Left lung (tissue), 10 donors: ENCODE data around the gene SLC9A5. TPM values are rescaled to one million over a fixed set of nuclear protein-coding genes. Genes with fewer than 3 reads are reported as not detected.
A peak's percentile ranks its signal among the peaks of the same experiment; 100 is the strongest.

ENCODE experiments used
- ATAC-seq: fragments of 200-7000 bp; cut with Tn5 transposase; one replicate; pipeline ENCODE4 v1.9.1; 2020; ENCODE audit warnings: moderate library complexity
- DNase-seq, 4 donors: peaks; one replicate each; pipeline ENCODE4 v3.0.0-alpha.2; 2013 to 2020
- H3K27ac ChIP-seq, 2 donors: fragments of 200-600 bp; sonication (generic) in 1 of 2; one replicate each; pipeline versions ENCODE4 v1.5.0 to v1.8.0; 2020 to 2021
- H3K27me3 ChIP-seq, 2 donors: fragments of 200-600 bp; sonication (generic) in 1 of 2; one replicate each; pipeline versions ENCODE4 v1.5.0 to v1.8.0; 2020 to 2021
- H3K36me3 ChIP-seq, 2 donors: fragments of 200-600 bp; sonication (generic) in 1 of 2; one replicate each; pipeline versions ENCODE4 v1.5.0 to v1.8.0; 2020 to 2021
- H3K4me1 ChIP-seq, 2 donors: fragments of 200-600 bp; one replicate each; pipeline ENCODE4 v1.8.0; 2021
- H3K4me3 ChIP-seq, 2 donors: fragments of 200-600 bp; sonication (generic) in 1 of 2; one replicate each; pipeline versions ENCODE4 v1.5.0 to v1.8.0; 2020 to 2021; ENCODE audit warnings: mild to moderate bottlenecking in 1 of 2
- H3K9me3 ChIP-seq, 2 donors: fragments of 200-600 bp; sonication (generic) in 1 of 2; one replicate each; pipeline versions ENCODE4 v1.5.0 to v1.8.0; 2020 to 2021
- intact Hi-C, 2 donors: fragments of 100-400 bp; cut with DNase I; formaldehyde crosslinking; loops; one replicate each; pipeline versions ENCODE4 v1.11.2 to v1.14.2; 2022
- polyA plus RNA-seq, 6 donors: library from polyadenylated mRNA; unstranded; fragments of 120-200 nt; gene quantifications; one replicate each; pipeline ENCODE4 v1.2.1, GENCODE V29; 2013; ENCODE audit not compliant: insufficient read length in 6 of 6
- total RNA-seq, 2 donors: library from RNA; stranded (reverse); fragmentation: NEBNext Ultra II Directional; extraction: Animal tissue kit (Norgen Biotek cat#: 25700); gene quantifications; one replicate each; pipeline ENCODE4 v1.2.1, GENCODE V29; 2021
- TF ChIP-seq, protein P1 (sequence below), 2 donors: fragments of 200-600 bp; sonication (generic) in 1 of 2; IDR thresholded peaks; one replicate each; pipeline versions ENCODE4 v1.5.0 to v1.8.0; 2021; ENCODE audit warnings: antibody characterized with exemption in 2 of 2
- donor health status: DM: no; HTN: yes; CAD: no.
- donor health status: DM: no; HTN: no; CAD: no.

The SLC9A5 gene
- total and polyA plus RNA-seq, 8 donors: 3.2 to 26.1 (median 20.9) TPM

DNA sequence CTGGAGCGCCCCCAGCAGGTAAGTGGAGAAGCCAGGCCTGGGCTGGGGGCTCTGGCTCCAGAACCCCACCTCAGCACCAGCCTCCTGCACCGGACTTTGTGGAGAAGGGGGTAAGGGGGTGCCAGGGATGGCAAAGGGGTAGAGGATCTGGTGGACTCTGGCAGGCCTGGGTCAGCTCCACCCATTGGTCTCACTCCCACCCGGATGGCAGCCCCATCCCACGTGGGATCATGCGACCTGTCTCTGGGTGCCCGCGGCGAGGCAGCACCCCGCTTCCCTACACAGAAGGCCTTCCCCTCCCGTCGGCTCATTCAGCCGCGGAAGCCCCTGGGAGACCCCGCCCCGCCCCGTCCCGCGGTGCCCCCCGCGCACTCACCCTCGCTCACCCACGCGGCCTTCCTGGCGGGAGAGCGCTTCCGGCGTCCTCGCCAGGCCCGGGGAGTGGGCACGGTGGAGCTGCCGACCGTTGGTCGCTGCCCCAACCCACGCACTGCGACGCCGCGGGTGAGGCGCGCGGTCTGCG, 30.1 kb downstream of the SLC9A5 start:
- intact Hi-C loops: no loop called here
- TF ChIP-seq, protein P1, sequence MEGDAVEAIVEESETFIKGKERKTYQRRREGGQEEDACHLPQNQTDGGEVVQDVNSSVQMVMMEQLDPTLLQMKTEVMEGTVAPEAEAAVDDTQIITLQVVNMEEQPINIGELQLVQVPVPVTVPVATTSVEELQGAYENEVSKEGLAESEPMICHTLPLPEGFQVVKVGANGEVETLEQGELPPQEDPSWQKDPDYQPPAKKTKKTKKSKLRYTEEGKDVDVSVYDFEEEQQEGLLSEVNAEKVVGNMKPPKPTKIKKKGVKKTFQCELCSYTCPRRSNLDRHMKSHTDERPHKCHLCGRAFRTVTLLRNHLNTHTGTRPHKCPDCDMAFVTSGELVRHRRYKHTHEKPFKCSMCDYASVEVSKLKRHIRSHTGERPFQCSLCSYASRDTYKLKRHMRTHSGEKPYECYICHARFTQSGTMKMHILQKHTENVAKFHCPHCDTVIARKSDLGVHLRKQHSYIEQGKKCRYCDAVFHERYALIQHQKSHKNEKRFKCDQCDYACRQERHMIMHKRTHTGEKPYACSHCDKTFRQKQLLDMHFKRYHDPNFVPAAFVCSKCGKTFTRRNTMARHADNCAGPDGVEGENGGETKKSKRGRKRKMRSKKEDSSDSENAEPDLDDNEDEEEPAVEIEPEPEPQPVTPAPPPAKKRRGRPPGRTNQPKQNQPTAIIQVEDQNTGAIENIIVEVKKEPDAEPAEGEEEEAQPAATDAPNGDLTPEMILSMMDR (IDR thresholded peaks at IDR 0.05): no peak
- DNase-seq (peak in 1 of 4 donors; percentile 24), ATAC-seq (peak; percentile 42)
- Histone ChIP-seq H3K4me1 (peaks cover 12 to 33% of the 10 kb centered on the region in 2 donors), H3K27ac (peak overlapping the region; percentile 66 to 75), H3K27me3 (no peaks in the 10 kb centered on the region), H3K4me3 (peak overlapping the region; percentile 48 to 60), H3K9me3 (no peaks in the 10 kb centered on the region), H3K36me3 (peaks cover 0 to 15% of the 10 kb centered on the region in 2 donors)

DNA sequence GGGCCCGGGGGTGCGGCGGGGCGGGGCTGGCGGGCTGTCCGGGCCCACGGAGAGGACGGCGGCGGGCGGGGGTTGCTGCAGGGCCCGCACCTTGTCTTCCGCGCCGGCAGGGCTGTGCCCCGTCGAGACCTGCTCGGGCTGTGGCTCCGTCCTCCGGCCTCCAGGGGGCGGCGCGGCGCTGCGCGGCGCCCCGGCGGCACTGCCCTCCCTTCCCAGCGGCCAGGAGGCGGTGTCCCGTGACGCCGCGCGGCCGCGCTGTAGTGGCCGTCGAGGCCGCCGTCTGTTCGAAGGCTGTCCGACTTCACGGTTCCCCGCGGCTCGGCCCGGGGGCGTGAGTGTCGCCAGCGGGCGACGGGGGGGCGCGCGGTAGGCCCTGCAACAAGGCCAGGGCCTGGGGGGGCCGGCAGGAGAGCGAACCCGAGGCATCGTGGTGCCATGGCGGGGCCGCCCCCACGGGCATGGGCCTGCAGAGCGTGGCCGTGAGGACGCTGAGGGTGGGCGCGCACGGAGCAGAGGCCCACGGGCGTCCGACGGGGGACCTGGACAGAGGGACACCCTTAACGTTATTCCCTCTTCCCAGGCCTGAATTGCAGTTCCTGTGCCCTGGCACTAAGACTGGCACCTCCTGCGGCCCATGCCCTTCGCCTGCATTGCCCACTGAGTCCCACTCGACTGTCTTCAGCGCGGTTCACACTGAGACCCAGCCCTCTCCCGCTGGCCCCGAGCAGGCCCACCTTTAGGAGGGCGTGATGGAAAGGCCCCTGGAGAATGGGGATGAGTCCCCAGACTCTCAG, 30.7 kb downstream of the SLC9A5 start, which contains the start of gene PLEKHG4:
Gene PLEKHG4, plus strand, starts transcription at position 237 of the 794 bp plus-strand sequence. Its CDS starts 513 bp downstream, at position 750.
- peak within 1 kb of the TSS; percentile 48 to 60 for H3K4me3 ChIP-seq
- H3K27me3 ChIP-seq: no peaks in the 10 kb centered on the region
- peak within 1 kb of the TSS; percentile 66 to 75 for H3K27ac ChIP-seq
- H3K36me3 ChIP-seq: peaks cover 0 to 15% of the 10 kb centered on the region in 2 donors
- TF ChIP-seq, protein P1 (IDR thresholded peaks at IDR 0.05): peak; percentile 74 to 87
- ATAC-seq (peak; percentile 92), DNase-seq (peak; percentile 57 to 98 (median 84))
- intact Hi-C loops: no loop called here
- no peaks in the 10 kb centered on the region for H3K9me3 ChIP-seq
- peaks cover 12 to 33% of the 10 kb centered on the region in 2 donors for H3K4me1 ChIP-seq

DNA sequence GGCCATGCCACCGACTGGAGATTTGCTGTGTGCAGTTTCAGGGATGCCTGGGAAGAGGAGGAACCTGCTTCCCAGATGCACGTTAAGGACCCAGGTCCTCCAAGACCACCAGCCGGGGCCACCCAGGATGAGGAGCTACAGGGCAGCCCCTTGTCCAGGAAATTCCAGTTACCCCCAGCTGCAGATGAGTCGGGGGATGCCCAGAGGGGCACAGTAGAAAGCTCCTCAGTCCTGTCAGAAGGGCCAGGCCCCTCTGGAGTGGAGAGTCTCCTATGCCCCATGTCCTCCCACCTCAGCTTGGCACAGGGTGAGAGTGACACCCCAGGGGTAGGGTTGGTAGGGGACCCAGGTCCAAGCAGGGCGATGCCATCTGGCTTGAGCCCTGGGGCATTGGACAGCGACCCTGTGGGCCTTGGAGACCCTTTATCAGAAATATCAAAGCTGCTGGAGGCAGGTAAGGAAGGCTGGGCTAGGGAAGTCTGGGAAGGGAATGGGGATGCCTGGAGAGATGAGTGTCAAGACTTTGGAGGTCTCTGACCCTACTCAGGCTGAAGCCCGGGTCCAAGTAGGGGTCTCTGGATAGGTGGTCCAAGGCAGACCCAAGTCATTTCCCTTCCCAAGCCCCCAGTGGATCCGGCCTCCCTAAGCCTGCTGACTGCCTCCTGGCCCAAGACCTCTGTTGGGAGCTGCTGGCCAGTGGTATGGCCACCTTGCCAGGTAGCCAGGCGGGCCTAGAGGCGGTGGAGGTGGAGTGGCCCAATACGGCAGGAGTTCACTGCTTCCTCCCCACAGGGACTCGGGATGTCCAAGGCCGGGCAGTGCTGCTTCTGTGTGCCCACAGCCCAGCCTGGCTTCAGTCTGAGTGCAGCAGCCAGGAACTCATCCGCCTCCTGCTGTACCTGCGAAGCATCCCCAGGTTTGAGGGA, 31.6 kb downstream of the SLC9A5 start:
- Histone ChIP-seq H3K9me3 (no peaks in the 10 kb centered on the region), H3K27me3 (no peaks in the 10 kb centered on the region), H3K27ac (no peak overlapping the region), H3K36me3 (peaks cover 0 to 14% of the 10 kb centered on the region in 2 donors), H3K4me3 (no peak overlapping the region), H3K4me1 (peaks cover 12 to 33% of the 10 kb centered on the region in 2 donors)
- ATAC-seq (no peak), DNase-seq (no peak)
- intact Hi-C loops: no loop called here
- TF ChIP-seq, protein P1 (IDR thresholded peaks at IDR 0.05): no peak

DNA sequence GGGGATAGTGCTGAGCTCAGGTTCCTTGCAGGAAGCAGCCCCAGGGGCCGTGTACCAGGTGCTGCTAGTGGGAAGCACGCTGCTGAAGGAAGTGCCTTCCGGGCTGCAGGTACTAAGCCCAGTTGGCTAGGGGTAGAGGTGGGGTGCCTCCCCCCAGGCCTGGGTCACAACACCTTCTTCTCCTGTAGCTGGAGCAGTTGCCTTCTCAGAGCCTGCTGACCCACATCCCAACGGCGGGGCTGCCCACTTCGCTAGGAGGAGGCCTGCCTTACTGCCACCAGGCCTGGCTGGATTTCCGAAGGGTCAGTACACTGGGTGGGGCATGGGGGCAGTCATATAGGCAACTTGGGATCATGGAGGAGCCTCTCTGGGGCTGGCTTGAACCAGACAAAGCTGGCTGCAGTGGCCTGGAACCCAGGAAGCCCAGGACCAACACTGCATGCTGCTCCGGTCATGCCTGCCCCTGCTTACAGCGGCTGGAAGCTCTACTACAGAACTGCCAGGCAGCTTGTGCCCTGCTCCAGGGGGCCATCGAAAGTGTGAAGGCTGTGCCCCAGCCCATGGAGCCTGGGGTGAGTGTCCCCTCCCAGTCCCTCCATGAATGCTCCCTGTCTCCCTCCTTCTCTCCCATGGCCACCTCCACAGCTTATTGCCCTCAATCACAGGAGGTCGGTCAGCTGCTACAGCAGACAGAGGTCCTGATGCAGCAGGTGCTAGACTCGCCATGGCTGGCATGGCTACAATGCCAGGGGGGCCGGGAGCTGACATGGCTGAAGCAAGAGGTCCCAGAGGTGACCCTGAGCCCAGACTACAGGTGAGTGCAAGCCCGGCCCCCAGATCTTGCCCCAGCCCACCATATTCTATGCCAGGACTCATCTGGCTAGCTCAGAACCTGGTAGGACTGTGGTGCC, 33.0 kb downstream of the SLC9A5 start:
- H3K4me3 ChIP-seq: no peak overlapping the region
- no peaks in the 10 kb centered on the region for H3K36me3 ChIP-seq
- no peak overlapping the region for H3K27ac ChIP-seq
- ATAC-seq: no peak
- intact Hi-C loops: no loop called here
- H3K9me3 ChIP-seq: no peaks in the 10 kb centered on the region
- TF ChIP-seq, protein P1 (IDR thresholded peaks at IDR 0.05): no peak
- DNase-seq: no peak
- no peaks in the 10 kb centered on the region for H3K27me3 ChIP-seq
- H3K4me1 ChIP-seq: peaks cover 12 to 28% of the 10 kb centered on the region in 2 donors
